ENCODE data around the gene LGALS12.
"Not testable (repeated sequence)": the region's sequence is repeated elsewhere in the genome, so short reads cannot be mapped to it uniquely, and the experiment has no call there.

Gene LGALS12

GRCh38 chr11:63504933-63505586 is 824 bp upstream of the LGALS12 start:
- no peak for DNase-seq

GRCh38 chr11:63506876-63507275 is 992 bp downstream of the LGALS12 start:
- no peak for DNase-seq

DNA sequence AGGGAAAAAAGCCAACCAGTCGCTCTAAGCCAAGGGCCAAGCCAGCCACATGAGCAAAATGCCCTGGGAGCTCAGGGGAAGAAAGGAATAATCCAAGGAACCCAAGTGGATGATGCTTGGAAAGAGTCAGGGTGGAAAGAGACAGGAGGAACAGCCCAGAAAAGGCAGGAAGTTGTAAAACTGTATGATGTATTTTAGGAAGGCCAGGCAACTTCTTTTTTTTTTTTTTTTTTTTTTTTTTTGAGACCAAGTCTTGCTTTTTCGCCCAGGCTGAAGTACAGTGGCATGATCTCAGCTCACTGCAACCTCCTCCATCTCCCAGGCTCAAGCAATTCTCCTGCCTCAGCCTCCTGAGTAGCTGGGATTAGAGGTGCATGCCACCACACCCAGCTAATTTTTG is 1.6 kb downstream of the LGALS12 start:
- no peak for DNase-seq

DNA sequence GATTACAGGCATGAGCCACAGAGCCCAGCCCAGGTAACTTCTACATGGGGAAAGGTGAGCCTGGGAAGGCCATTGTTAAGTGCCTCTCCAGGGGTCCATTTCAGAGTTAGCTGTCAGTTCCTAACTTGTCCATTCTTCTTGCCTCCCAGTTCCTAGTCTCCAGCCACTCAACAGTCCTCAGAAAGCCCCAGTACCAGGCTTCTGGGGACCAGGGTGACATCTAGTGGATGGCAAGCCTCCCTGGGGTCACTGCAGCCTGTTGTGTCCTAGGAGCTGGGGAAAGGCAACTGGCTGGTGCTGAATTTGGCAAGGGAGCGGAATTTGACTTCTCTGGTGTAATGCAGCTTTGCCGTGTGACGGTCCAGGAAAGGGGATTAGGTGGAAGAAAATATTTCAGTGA is 2.1 kb downstream of the LGALS12 start:
- DNase-seq, result no peak

DNA sequence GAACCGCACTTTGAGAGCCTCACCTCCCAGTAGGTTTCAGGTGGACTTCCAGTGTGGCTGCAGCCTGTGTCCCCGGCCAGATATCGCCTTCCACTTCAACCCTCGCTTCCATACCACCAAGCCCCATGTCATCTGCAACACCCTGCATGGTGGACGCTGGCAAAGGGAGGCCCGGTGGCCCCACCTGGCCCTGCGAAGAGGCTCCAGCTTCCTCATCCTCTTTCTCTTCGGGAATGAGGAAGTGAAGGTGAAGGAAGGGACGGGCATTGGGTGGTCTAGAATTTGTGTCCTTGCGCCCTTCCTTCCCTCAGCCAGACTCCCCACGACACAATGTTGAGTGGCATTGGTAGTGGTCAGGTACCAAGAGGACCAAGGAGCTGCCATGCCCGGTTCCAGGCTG is 2.9 kb downstream of the LGALS12 start:
- no peak for DNase-seq

DNA sequence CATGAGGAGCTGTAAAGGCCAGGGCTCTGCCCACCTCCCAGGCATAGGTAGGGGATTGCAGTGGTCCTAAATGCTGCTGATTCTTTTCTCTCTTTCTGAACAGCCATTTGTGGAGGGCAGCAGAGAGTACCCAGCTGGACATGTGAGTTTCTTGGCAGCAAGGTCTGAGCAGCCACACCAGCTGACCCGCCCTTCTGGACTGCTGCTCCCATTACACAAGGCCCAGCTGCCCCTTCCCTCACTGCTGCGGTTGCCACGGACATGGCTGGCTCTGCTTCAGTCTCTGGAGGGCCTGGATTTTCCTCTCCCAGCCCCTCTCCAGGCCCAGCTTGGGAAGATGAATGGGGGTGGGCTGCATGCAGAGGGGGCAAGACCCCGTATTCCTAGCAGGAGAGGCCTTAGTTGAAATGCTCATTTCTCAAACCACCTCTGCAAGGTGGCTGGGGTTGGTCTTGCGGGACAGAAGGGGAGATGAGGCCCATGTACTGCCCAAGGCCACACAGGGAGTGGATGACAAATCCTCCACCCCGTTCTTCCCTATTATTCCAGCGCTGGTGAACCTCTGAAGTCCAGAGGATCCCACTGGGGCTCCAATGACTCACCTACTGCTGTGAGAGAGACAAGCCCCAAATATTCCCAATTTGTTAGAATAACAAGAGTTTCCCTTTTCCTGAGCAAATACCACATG is 4.6 kb downstream of the LGALS12 start:
- peak; percentile 28 for DNase-seq

DNA sequence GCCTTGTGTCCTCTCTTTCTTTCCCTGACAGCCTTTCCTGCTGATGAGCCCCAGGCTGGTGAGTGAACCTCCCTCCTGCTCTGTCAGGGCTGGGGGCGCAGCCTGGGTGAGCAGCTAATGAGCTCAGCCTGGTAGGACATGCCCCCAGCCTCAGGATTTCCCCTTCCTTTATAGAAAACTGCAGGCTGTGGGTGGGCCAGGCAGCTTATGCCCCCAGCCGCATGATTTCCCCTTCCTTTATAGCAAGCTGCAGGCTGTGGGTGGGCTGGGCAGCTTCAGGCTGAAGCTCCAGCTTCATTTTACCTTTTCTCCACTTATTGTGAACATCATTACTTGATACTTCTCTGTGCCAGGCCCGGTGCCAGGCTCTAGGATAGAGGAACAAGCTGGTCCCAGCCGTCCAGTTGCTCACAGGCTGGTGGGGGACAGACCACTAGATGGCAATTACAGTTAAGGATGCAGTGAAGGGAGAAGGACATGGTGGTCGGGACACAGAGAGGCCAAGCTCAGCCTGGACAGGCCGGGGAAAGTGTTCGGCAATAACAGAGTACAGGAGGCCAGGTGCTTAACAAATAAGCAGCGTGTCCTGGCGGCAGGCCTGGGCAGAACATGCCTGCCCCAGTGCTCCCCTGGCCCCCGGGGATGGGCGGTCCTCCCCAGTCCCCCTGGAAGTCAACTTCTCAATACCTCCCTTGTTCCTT is 5.3 kb downstream of the LGALS12 start:
- DNase-seq, result no peak

DNA sequence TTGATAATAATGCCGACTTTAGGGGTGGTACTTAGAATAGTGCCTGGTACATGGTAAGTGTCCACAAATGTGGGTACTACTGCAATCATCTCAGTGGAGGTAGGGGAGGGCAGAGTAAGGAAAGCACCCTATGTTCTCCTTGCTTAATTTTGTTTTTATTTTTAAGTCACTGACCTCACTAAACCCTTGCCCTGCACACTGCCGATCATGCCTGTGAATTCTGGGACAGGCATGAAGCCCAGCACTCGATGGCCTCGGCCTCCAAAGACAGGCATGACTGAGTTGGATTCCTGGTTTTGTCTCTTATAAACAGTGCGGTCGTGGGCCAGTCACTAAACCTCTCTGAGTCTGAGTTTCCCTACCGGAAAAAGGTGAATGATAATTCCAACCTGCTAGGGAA is 6.9 kb downstream of the LGALS12 start:
- no peak for DNase-seq

DNA sequence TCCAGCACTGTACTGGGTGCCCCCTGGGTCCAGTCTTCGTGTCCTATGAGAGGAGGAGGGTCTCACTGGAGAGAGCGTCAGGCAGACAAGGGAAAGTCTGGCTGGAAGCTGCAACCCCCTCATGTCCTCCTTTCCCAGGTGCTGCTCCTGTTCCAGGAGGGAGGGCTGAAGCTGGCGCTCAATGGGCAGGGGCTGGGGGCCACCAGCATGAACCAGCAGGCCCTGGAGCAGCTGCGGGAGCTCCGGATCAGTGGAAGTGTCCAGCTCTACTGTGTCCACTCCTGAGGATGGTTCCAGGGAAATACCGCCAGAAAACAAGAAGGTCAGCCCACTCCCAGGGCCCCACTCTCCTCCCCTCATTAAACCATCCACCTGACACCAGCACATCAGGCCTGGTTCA is 10.2 kb downstream of the LGALS12 start:
- DNase-seq, result no peak

DNA sequence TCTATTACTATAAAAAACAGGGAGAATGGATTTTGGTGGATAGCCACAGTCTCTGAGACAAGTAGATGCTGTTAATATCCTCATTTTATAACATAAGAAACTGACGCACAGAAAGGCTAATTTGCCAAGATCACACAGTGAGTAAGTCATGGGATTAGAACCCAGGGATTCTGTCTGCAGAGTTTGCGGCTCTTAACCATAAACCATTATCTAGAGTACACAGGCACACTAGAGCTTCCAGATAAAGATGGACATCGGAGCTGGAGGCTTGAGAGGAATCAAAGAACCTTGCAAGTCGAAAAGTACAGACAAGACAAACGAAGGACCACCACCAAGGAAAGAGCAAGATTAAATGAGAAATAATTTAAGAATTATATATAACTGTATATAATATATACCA is 11.3 kb downstream of the LGALS12 start:
- DNase-seq, result no peak

- DNase-seq, result peak; percentile 56
Observed at GRCh38 chr11:63518548-63518947, 12.7 kb downstream of the LGALS12 start.

DNA sequence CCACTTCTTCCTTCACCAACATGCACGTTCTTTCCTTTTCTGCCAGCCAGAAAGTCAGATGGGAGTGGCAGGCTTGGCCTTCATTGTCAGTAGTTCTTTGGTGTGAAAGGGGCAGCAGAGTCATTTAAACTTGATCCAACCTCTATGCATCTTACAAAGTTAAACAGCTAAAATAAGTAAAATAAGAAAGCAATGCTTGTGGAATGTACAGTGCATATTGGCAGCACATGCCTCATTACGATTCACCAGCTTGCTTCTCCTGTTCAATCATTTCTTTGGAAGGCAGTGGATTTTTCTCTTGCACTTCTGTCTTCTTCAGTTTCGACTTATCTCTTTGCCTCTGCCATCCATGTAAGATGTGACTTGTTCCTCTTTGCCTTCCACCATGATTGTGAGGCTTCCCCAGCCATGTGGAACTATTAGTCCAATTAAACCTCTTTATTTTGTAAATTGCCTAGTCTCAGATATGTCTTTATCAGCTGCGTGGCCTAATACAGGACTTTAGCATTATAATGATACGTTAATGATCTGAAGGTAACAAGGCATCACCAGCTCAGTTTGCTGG is 14.8 kb downstream of the LGALS12 start:
- DNase-seq, result no peak

DNA sequence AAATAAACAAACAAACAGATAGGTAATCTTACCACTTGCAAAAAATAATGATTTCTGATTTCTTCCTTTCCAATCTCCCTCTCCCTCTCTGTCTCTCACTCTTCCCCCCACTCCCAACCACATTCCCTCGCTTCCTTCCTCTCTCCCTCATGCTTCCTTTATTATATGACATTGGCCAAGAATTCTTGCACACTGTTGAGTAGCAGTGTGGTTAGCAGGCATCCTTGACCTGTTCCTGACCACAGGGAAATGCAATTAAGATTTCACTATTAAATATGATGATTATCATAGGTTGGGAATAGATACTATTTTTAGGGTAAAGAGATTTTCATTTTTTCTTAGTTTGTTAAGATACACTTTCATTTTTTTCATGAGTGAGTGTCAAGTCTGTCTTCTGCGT is 16.0 kb downstream of the LGALS12 start:
- no peak for DNase-seq

- DNase-seq, result no peak
Observed at GRCh38 chr11:63523151-63523550, 17.3 kb downstream of the LGALS12 start.

GRCh38 chr11:63527667-63528066 is 21.8 kb downstream of the LGALS12 start:
- no peak for DNase-seq

DNA sequence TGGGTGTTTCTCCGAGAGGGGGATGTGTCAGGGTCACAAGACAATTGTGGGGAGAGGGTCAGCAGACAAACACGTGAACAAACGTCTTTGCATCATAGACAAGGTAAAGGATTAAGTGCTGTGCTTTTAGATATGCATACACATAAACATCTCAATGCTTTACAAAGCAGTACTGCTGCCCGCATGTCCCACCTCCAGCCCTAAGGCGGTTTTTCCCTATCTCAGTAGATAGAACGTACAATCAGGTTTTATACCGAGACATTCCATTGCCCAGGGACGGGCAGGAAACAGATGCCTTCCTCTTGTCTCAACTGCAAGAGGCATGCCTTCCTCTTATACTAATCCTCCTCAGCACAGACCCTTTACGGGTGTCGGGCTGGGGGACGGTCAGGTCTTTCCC is 22.3 kb downstream of the LGALS12 start:
- not testable (repeated sequence) for DNase-seq

GRCh38 chr11:63528729-63529278 is 22.9 kb downstream of the LGALS12 start:
- not testable (repeated sequence) for DNase-seq

DNA sequence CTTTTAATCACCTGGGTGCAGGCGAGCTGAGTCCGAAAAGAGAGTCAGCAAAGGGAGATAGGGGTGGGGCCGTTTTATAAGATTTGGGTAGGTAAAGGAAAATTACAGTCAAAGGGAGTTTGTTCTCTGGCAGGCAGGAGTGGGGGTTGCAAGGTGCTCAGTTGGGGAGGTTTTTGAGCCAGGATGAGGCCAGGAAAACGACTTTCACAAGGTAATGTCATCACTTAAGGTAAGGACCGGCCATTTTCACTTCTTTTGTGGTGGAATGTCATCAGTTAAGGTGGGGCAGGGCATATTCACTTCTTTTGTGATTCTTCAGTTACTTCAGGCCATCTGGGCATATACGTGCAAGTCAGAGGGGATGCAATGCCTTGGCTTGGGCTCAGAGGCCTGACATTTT is 23.5 kb downstream of the LGALS12 start:
- DNase-seq, result not testable (repeated sequence)

DNA sequence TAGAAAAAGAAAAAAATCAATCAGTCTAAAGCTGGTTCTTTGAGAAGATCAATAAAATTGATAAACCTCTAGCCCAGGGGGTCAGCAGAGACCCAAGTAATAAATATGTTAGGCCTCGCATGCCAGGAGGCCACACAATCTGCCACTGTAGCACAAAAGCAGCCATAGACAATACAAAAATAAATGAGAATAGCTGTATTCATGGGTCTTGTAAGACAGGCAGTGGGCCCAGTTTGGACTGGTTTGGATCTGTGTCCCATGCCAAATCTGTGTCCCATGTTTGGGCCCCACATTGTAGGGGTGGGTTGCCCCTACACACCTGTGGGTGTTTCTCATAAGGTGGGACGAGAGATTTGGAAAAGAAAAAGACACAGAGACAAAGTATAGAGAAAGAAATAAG is 24.1 kb downstream of the LGALS12 start:
- no peak for DNase-seq

DNA sequence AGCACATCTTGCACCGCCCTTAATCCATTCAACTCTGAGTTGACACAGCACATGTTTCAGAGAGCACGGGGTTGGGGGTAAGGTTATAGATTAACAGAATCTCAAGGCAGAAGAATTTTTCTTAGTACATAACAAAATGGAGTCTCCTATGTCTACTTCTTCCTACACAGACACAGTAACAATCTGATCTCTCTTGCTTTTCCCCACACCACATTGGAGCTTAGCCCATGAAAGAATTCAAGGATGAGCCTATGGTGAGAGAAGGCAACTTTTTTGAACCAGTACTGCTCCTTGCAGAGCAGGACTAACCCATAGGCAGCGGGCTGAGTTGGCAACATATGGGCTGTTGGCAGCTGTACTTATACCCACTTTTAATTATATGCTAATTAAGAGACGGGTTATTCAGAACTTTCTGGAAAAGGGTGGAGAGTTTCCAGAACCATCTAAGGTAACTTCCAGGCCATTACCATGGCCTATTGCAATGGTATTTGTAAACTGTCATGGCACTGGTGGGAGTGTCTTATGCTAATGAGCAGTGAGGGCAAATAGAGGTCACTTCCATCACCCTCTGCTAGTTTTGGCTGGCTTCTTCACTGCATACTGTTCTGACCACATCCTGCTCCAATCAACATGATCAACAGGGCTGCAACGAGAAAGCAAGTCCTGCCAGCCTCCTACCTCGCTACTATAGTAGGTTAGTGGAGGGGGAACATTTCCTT is 25.3 kb downstream of the LGALS12 start:
- DNase-seq, result peak; percentile 81

GRCh38 chr11:63532117-63532516 is 26.2 kb downstream of the LGALS12 start:
- DNase-seq, result no peak

- DNase-seq, result no peak
Observed at GRCh38 chr11:63532799-63533475, 27.1 kb downstream of the LGALS12 start.

All from HCEC 1CT (cell line).